A549 (cell line): ENCODE data around the gene SPRED3.

Source experiments
- CBX8 ChIP-seq: fragments of 200-600 bp; sonication (generic); IDR thresholded peaks from 2 replicates; pipeline ENCODE4 v1.6.1; 2016
- CTCF ChIP-seq: fragments of >200 bp; sonication (Bioruptor Twin); formaldehyde crosslinking; IDR thresholded peaks from 3 replicates; pipeline ENCODE4 v1.5.1; 2016
- HMGXB4 ChIP-seq: fragments of 250-450 bp; sonication (Bioruptor Pico); IDR thresholded peaks from 2 replicates; pipeline ENCODE4 v1.5.0; 2021; ENCODE audit warnings: mild to moderate bottlenecking, moderate library complexity, borderline replicate concordance
- JUN ChIP-seq, 2 experiments: fragments of >200 bp; sonication (Bioruptor Twin); formaldehyde crosslinking; IDR thresholded peaks; 2 replicates in 1 of 2; 3 replicates in 1 of 2; pipeline ENCODE4 v1.6.1; 2016 to 2017
- MAX ChIP-seq: IDR thresholded peaks from 2 replicates; pipeline ENCODE4 v1.6.1; 2012
- NFE2L2 ChIP-seq: fragments of 150-350 bp; conservative IDR thresholded peaks from 2 replicates; pipeline ENCODE4 v1.6.1; 2014; ENCODE audit warnings: low read length
- POLR2A ChIP-seq: IDR thresholded peaks from 2 replicates; pipeline ENCODE4 v1.6.1; 2012; ENCODE audit warnings: mild to moderate bottlenecking, low read length
- SMC3 ChIP-seq: fragments of >200 bp; sonication (Bioruptor Twin); formaldehyde crosslinking; IDR thresholded peaks from 3 replicates; pipeline ENCODE4 v1.6.1; 2018; ENCODE audit warnings: inconsistent platforms
- ZSCAN20 ChIP-seq: fragments of 250-450 bp; sonication (Bioruptor Pico); IDR thresholded peaks from 2 replicates; pipeline ENCODE4 v1.8.0; 2022; ENCODE audit warnings: mild to moderate bottlenecking, moderate library complexity

GRCh38 chr19:38442736-38443135 lies 54.2 kb downstream of the SPRED3 start:
- TF ChIP-seq ZSCAN20: no peak
- no peak for TF ChIP-seq SMC3
- TF ChIP-seq CTCF: no peak
- TF ChIP-seq NFE2L2: no peak
- TF ChIP-seq MAX: no peak
- no peak for TF ChIP-seq CBX8
- no peak for TF ChIP-seq POLR2A
- no peak for TF ChIP-seq HMGXB4 (CRISPR knock-in tag)
- no peak for TF ChIP-seq JUN (IDR thresholded peaks at IDR 0.05)
